ENCODE data around the gene GREB1L. TPM values are rescaled to one million over a fixed set of nuclear protein-coding genes. Genes with fewer than 3 reads are reported as not detected.
"Not testable (repeated sequence)": the region's sequence is repeated elsewhere in the genome, so short reads cannot be mapped to it uniquely, and the experiment has no call there.

The GREB1L gene
- total and polyA plus RNA-seq, 2 donors (not counting 3 experiments of a cell fraction or from before 2014, with no cell fraction given) = 0.22 to 0.41 TPM

- BruUV-seq (replicated peaks); H4K20me1 ChIP-seq (replicated peaks; ENCODE audit: control insufficient read depth, extremely low read depth, insufficient read depth, low read length); H2AFZ ChIP-seq (ENCODE audit: low read depth, low read length); POLR2A ChIA-PET; H3K79me2 ChIP-seq (ENCODE audit: control insufficient read depth, insufficient read depth, low read length); dilution Hi-C loops (cut with MboI; ENCODE audit: extremely low pct_ligation_motif_present, low sequenced_read_pairs); H3K4me2 ChIP-seq (ENCODE audit: insufficient read depth, low read length); H3K27me3 ChIP-seq (ENCODE audit: control insufficient read depth in 2 of 2, insufficient read depth in 2 of 2, low read length in 2 of 2); H3K9ac ChIP-seq (replicated peaks; ENCODE audit: extremely low read depth, insufficient read depth, low read length); H3K36me3 ChIP-seq (ENCODE audit: control insufficient read depth in 2 of 2, extremely low read depth in 1 of 2, insufficient read depth in 2 of 2, low read length in 2 of 2); H3K27ac ChIP-seq (ENCODE audit: insufficient read depth, low read depth, low read length); H3K9me3 ChIP-seq (replicated peaks; ENCODE audit: control insufficient read depth, insufficient read depth, low read length); H3K4me3 ChIP-seq (replicated peaks in 1 of 3; ENCODE audit: insufficient read depth in 1 of 3, low read depth in 1 of 3, low read length in 3 of 3); H3K4me1 ChIP-seq (ENCODE audit: control insufficient read depth, extremely low read depth, insufficient read depth, low read length); CTCF ChIA-PET; FAIRE-seq; intact Hi-C loops (cut with micrococcal nuclease); H3K9me1 ChIP-seq (replicated peaks; ENCODE audit: control insufficient read depth, extremely low read depth, insufficient read depth, low read length); DNase-seq (ENCODE audit: low read depth, low spot score): not testable (repeated sequence)
Measured at GRCh38 chr18:21311980-21312379, 69.9 kb downstream of the GREB1L start.

DNA sequence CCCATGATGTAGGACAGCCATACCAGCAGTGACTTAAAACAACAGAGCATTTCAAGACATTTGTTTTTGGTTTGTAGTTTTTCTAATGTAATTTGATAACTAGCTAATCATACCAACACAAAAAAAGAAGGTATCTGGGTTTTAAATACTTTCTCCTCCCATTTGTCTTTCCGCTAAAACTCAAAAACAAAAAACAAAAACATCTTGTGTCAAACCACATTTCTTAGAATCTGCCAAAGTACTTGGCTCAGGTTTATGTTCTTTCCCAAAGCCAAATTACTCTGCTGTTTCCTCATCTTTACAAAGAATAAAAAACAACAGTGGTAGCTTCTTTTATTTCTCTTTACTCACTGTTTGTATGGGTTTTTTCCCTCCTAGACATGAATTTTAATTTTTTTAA lies 71.5 kb downstream of the GREB1L start:
- Histone ChIP-seq H3K9ac (replicated peaks; ENCODE audit: extremely low read depth, insufficient read depth, low read length) (no peak overlapping the region), H3K4me1 (ENCODE audit: control insufficient read depth, extremely low read depth, insufficient read depth, low read length) (no peaks in the 10 kb centered on the region), H2AFZ (ENCODE audit: low read depth, low read length) (no peak overlapping the region), H3K27me3 (ENCODE audit: control insufficient read depth in 2 of 2, insufficient read depth in 2 of 2, low read length in 2 of 2) (peaks cover 0 to 4% of the 10 kb centered on the region in 2 experiments), H3K4me3 (replicated peaks in 1 of 3; ENCODE audit: insufficient read depth in 1 of 3, low read depth in 1 of 3, low read length in 3 of 3) (no peak overlapping the region), H3K9me3 (replicated peaks; ENCODE audit: control insufficient read depth, insufficient read depth, low read length) (no peaks in the 10 kb centered on the region), H3K9me1 (replicated peaks; ENCODE audit: control insufficient read depth, extremely low read depth, insufficient read depth, low read length) (no peaks in the 10 kb centered on the region), H3K36me3 (ENCODE audit: control insufficient read depth in 2 of 2, extremely low read depth in 1 of 2, insufficient read depth in 2 of 2, low read length in 2 of 2) (no peaks in the 10 kb centered on the region), H3K79me2 (ENCODE audit: control insufficient read depth, insufficient read depth, low read length) (no peaks in the 10 kb centered on the region), H4K20me1 (replicated peaks; ENCODE audit: control insufficient read depth, extremely low read depth, insufficient read depth, low read length) (no peaks in the 10 kb centered on the region), H3K4me2 (ENCODE audit: insufficient read depth, low read length) (no peak overlapping the region), H3K27ac (ENCODE audit: insufficient read depth, low read depth, low read length) (no peak overlapping the region)
- TF ChIP-seq, protein P1, sequence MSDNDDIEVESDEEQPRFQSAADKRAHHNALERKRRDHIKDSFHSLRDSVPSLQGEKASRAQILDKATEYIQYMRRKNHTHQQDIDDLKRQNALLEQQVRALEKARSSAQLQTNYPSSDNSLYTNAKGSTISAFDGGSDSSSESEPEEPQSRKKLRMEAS (IDR thresholded peaks at IDR 0.05; ENCODE audit: insufficient read depth, insufficient read length) = no peak
- TF ChIP-seq GATA2 (IDR thresholded peaks at IDR 0.05; ENCODE audit: insufficient read depth, insufficient read length, low read depth, low read length) (no peak), FOS (IDR thresholded peaks at IDR 0.05; ENCODE audit: borderline replicate concordance, insufficient read depth, low read length) (no peak), EZH2 (IDR thresholded peaks at IDR 0.05; ENCODE audit: borderline replicate concordance, low read depth, low read length, severe bottlenecking) (no peak), CTCF (IDR thresholded peaks at IDR 0.05; ENCODE audit: extremely low read depth in 1 of 2, insufficient read depth in 1 of 2, low read depth in 1 of 2, low read length in 2 of 2) (no peak), MYC (IDR thresholded peaks at IDR 0.05; ENCODE audit: low read depth, low read length) (no peak), POLR2A (IDR thresholded peaks at IDR 0.05; ENCODE audit: low read depth, low read length) (no peak), JUN (IDR thresholded peaks at IDR 0.05; ENCODE audit: borderline replicate concordance, insufficient read depth, insufficient read length, low read depth) (no peak), POLR2AphosphoS5 (IDR thresholded peaks at IDR 0.05; ENCODE audit: insufficient read depth, low read depth, low read length) (no peak)
- dilution Hi-C loops (cut with MboI; ENCODE audit: extremely low pct_ligation_motif_present, low sequenced_read_pairs) = no loop called here
- no peak for FAIRE-seq
- POLR2A ChIA-PET = no interaction called here
- intact Hi-C loops (cut with micrococcal nuclease) = no loop called here
- CTCF ChIA-PET = no interaction called here
- no TSS peak for BruUV-seq (replicated peaks)
- DNase-seq (ENCODE audit: low read depth, low spot score) = no peak
